SIG-M5 (cell line): ENCODE data around the gene CEP131.
"Not testable (repeated sequence)": the region's sequence is repeated elsewhere in the genome, so short reads cannot be mapped to it uniquely, and the experiment has no call there.

Experiments used
- DNase-seq: peaks from one replicate; lab custom pipeline; 2025; lab: John Stamatoyannopoulos, UW

CEP131 gene

DNA sequence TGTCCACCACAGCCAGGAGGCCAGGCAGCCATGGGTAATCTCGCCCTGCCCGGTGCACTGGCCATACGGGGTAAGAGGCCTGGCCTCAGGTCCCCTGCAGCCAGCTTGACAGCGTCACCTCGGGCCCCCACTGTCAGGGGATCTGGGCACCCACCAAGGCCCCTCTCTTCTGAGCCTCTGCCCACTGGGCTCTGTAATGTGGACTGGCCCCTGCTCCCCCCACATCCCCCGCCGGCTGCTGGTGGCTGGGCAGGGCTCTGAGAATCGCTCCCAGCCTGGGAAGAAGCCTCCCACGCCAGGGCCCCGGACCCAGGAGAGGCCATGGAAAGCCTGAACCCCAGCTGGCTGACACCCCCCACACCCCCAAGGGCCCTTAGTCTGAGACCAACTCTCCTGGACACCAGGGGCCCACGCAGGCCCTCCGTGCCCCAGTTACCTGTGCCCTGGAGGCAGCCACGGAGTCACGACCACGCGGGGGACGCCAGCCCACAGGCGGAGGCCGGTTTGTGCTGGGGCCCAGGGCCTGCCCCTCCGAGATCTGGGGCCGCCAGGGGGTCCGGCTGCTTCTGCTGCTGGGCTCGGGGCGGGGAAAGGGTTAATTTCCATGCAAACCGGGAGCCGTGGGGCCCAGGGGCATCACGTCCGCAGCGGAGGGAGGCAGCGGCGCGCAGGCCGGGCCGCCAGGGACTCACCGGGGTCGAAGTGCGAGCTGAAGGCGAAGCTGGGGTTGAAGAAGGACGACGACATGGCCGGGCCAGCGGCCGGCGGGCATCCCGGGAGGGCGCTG lies 57.3 kb downstream of the CEP131 start, which contains the start of gene PVALEF:
PVALEF (plus strand) TSS at position 262 of the 787 bp plus-strand sequence. CDS start 15,720 bp downstream, outside the sequence.
- DNase-seq = no peak

DNA sequence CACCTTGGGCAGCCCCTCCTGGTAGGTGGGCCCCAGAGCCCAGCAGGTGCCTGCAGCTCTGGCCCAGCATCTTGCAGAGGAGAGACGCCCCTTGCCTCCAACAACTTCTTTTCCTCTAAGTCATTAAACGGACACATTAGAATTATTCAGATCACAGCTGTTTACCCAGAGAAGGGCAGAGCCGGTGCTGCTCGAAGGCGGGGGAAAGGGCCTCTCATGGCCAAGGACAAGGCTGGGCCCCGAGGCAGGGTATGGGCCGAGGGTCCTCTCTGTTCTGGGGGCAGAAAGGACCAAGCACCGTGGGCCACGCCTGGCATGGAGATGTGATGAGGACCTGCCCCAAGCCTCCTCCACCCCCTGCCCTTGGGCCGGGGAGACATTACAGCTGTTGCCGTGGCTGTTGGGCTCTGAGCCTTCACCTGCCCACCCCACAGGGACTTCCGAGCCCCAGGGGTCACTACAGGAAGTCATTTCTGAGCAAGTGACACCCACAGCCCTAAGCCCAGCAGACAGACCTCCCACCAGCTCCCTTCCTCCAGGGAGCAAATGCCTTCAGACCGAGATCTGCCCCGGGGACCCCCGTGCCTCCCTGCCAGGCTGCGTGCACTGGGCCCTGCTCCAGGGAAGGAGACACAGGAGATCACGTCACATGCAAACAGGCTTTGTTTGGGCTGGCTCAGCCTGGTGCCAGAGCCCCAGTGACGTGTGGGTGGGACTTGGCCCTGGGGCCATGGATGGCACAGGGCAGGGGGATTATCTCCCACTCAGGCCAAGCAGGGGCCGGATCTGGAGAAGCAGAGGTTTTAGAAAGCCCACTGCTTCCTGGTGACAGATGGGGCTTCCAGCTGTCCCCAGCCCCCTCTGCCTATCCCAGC lies 58.2 kb downstream of the CEP131 start:
- DNase-seq = no peak

DNA sequence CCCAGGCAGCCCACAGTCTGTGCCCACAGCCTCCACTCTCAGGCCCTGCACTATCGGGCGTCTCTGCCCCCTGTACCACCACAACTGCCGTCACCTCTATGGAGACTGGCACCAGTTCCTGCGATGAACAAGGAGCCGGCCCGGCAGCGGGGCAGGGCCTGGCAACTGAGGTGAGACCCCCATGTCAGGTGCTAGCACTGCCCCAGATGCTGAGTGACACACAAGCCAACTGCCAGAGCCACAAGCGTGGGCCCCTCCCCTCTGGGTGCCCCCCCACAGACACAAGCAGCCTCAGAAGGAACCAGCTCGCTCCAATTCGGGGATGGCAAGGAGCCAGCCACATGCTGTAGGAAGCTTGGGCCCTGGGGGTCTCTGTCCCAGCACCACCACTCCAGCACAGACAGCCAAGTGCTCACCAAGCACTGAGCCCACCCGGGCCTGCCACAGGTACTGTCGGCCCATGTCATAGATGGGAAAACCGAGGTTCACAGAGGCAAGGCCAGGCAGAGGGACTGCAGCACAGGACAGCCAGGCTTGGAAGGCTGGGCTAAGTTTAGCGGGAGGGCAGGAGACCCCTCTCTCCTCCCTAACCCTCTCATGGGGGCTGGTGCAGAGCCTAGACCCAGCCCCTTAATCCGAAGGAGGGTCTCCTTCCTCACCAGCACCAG lies 58.9 kb downstream of the CEP131 start:
- no peak for DNase-seq

DNA sequence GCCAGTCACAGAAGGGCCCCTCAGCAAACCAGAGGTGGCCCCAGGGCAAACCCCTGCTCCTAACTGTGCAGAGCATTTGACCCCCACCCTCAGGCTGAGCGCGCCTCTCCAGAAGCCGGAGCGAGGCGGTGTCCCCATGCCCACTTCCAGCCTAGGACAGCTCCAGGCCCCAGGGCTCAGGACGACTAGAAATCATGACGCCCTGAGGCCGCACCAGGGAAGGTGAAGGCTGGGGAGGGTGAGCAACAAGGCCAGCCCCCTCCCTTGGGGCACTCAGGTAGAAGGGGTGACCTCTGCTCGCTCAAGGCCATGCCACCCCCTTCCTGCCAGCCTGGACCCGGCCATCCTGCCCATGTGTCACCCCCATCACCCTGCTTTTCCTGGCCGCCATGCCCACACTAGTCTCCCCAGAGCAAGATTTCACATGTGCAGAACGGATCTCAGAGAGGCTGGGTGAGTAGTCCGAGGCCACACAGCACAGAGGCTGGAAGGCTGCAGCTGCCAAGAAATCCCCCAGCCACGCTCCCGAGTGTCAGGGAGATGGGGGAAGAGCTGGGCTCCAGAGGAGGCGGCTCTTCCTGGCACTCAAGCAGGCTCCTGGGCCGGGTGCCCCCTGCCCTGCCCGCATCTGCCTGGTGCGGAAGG lies 59.6 kb downstream of the CEP131 start:
- DNase-seq = no peak

DNA sequence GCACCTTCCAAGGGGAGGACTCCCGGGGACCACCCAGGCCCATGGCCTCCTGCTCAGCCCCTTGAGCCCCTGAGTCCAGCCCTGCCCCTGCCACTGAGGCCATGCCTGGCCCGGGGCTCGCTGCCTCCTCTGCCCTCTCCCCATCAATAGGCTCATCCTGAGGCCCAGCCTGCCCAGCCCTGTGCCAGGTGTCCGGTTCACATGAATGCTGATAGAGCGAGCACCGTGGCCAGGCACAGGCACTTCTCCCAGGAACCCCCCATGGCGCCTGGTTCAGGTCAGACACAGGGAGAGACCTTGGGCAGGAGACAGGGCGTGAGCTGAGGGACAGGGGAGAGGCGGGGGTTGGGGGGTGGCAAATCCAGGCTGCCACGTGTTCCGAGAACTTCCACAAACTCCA lies 60.3 kb downstream of the CEP131 start:
- no peak for DNase-seq

DNA sequence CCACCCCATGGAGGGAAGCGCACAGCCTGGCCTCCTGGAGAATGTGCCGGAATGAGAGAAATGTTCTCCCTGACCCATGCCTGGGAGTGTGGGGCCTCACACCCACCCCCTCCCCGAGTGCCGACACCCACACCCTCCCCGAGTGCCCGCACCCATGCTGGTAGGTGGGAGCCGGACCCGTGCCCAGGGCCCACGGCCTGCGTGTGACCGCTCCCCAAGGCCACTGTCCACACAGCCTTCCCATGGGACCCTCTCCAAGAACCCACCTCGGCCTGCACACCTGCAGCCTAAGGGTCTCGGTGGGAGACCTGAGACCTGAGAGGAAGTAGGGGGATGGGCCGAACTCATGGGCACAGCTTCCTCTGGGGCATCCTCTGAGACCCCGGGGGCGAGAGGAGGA lies 60.8 kb downstream of the CEP131 start:
- DNase-seq = no peak

DNA sequence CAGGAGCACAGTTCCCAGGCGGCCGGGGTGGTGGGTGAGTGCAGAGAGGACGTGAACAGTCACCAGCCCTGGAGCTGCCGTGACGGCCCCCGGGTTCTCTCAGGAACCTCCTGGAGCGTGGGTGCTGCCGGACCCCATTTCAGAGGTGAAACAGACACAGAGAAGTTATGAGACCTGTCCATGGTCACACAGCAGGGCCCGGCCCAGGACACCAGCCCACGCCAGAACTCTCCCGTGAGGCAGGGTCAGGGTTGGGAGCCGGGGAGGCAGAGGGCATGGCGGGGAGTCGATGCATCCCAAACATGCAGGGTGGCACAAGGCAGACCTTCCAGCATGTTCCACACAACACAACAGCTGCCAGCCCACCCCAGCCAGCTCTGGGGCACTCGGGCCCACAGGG lies 61.2 kb downstream of the CEP131 start:
- no peak for DNase-seq

DNA sequence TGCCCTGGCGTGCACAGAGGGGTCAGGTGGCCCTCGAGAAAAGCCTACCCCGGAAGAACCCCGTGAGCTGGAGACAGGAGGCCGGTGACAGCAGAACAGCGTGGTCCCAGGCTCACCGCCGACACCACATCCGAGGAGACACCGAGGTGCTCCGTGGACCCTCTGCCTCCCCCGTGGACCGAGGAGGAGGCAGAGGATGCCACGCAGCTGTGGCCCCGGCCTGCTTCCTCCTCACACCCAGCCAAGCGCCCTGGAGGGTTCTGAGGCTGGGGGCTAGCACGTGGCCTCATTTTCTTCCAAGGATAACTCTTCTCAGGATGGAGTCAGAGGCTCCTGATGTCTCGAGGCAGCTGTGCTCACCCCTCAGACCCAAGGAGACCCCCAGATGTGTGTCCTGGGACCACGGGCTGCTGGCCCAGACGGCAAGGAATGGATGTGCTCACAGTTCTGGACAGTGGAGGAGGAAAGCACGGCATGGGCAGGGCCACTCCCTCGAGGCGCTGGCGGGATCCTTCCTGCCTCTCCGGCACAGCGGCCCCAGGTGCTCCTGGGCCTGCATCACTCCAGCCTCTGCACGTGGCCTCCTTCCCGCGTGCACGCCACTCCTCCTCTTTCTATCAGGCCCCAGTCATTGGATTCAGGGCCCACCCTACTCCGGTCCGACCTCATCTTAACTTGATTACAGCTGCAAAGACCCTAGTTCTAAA lies 61.9 kb downstream of the CEP131 start:
- no peak for DNase-seq

DNA sequence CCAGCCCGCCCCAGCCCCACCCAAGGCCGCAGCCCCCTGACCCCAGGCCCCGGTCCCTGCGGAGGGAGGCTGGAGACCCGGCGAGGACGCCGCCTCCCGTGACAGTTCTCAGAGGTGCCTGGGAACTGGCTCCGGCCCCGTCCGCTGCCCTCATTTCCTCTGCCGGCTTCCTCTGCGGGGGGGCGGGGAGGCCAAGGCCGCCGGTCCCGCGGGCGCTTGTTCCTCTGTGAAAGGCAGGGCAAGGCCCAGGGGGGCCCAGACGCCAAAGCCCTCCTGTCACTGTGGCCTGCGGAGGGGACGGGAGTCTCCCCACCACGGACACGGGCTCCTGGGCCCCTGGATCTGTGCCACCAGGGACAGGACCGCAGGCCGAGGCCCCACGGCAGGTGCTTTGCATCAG lies 62.5 kb downstream of the CEP131 start:
- DNase-seq = no peak

DNA sequence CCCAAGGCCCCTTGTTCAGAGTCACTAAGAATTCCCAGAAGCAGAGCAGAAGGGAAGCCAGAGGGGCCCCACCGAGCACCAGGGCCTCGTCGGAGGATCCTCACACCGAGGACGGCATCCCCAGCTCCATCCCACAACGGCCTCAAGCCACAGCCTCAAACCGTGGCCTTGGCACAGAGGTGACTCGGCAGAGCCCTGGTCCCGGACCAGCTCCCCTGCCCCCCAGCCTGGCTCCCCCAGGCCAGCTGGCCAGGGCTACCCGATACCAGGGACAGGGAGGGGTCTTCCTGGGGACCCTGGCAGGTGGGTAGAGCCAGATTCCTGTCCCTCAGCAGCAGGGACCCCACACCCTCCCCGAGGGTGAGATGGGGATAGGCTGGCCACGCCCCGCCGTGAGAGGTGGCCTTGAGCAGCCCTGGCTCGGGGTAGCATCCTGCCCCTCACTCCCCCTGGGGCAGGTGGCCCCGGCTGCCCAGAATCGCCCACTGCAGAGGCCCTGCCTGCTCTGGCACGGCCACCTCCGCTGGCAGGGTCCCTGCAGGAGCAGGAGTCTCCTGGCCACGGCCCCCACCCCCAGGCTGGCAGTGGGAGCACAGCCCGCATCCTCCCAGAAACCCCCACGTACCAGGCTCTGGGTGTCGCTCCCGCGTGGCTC lies 63.0 kb downstream of the CEP131 start:
- DNase-seq = no peak

DNA sequence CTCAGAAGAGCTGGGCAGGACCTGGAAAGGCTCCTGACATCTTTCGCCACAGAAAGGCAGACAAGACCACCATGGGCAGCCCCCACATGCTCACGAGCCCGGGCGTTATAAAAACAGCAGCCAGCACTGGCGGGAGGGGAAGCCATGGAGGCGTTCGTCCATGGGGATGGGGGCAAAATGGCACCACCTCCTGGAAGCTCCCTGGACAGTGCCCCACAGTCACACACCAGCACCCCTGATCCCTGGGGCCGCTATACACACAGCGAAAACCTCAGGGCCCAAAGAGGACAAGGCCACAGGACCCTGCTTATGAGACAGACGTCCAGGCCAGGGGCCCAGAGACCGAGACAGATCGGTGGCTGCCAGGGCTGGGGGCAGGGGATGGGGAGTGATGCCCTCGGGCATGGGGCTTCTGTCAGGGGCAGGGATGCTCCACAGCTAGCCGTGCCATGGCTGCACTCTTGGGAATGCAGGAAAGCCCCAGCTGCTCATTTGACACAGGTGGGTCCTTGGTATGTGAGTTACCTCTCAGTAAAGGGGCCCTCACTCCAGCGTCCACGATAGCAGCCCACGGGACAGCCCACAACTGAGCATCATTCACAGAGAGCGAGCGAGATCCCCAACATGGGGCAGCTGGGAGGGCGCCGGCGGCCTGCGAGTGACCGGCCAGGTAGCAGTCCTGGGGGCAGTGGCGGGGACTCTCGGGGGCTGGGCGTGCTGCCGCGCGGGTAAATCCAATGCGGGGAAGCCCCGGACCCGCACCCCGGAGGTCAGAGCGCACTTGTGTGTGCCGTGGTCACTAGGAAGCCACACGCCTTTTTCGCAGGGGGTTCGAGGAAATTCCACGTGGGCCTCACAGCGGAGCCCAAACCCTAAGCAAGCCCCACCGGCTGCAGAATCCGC lies 63.8 kb downstream of the CEP131 start:
- DNase-seq = no peak

DNA sequence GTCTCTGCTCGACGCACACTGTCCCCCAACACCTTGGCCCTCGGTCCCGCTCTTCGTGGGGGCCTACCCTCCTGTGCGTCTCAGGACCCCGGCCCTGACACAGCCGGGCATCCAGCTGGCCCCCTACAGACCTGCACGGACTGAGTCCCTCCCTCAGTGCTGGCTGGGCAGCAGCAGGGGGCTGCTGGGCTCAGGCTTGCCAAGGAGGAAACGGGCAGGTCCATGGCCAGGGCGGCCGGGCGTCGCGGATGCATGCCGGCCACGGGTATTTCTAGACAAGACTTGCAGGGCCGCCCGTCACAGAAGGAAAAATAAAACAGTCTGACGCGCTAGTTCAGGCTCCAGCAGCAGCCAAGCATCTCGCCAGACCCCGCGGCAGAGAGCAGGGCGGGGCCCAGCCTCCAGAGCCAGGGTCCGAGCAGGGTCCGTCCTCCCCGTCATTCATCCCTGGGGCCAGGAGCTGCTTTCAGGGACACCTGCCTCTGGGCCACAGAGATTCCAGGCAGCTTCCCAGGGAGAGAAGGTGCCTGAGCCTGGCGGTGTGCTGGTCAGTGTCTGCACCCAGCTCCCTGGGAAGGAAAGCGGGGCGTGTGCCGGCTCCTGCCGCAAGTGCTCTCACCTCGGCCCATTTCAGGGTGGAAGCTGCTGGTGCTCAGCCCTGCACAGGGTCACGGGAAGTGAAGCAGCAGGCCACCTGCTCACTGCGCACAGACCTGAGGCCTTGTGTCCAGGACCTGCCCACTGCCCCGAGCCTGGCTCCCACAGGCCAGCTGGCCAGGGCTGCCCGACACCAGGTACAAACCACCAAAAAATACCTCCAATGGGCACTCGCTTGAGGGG lies 64.7 kb downstream of the CEP131 start:
- DNase-seq = no peak

DNA sequence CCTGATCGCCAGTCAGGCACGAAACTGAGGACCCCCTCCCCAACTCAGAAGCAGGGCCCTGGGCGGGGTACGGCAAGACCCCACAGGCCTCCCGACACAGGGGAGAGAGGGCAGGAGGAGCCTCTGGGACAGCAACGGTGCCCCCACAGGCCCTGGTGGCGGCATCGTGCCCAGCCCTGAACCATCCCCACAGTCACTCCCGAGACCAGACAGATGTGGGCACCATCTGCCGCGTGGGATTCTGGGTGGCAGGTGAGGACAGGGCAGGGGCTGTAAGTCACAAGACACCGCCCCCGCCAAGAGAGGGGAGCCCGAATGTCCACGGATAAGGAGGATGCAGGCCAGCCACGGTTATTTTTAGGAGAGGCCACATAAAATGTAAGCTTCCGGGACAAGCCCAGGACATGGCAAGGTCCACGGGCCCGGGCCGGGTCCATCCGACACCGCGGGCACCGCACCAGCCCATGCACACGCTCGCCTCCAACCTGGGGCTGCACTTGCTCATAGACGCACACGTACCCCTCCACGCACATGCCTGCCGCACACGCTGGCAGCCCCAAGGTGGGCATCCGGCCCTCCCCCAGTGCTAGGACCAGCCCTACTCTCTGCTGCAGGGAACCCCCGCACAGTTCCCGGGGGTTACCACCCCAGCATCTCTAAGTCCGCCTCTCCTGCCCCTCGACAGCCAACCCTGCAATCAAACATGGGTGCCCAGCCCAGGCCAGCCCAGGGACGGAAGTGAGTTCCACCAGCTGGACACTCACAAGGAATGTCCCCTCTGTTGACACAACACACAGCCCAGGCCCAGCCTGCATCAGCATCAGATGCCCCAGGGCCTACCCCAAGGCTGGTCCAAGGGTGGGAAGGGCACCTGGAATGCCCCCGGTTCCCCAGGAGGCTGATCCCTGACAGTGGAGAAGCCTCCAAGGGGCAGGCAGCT lies 65.6 kb downstream of the CEP131 start:
- no peak for DNase-seq

DNA sequence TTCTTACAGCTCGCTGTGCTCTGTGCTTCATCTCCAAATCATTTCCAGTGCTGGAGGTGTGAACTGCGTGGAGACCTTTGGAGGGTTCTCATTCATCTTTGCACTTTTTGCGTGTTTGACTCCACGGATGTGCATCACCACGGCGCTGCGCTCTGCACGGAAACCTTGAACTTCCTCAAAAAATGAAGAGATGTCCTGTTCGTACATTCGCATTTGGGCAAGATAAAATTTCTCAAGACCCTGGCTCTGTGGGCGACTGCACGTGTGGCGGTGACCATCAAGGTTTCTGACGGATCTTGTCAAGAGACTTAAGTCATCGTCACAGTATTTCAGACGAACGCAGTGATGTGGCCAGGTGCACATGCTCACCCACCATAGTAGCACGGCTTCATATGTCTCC lies 67.8 kb downstream of the CEP131 start:
- no peak for DNase-seq

DNA sequence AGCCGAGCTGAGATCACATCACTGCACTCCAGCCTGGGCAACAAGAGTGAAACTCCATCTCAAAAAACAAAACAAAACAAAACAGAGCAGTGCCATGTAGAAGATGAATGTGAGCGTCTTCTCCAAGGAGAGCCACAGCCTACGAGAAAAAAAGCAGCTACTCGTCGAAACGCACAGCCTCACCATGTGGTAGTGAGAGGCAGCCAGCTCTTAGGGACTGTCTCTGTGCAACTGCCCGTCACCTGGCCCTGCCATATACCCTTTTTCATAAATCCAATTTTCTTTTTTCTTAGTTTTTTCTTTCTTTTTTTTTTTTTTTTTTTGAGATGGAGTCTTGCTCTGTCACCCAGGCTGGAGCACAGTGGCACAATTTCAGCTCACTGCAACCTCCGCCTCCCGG lies 68.7 kb downstream of the CEP131 start:
- DNase-seq = not testable (repeated sequence)

DNA sequence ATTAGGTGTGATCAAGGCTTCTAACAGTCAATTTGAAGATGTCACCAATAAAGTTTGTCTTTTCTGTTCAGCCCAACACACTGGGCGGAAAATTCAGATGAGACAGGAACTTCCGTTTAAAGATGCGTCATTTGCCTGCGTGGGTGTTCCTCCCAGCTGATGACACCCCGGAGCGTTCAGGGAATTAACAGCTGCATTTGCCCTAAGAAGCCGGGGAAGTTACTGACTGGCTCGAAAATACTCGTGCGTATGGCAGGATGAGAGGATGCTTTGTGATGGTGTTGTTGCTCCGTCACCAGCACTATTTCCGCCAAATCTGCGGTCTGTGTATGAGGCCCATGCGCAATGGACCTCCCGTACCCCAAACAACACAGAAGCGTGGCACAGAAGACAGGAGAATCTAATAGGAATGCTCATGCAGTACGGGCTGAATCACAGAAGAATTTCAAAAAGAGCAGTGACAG lies 69.4 kb downstream of the CEP131 start:
- no peak for DNase-seq

DNA sequence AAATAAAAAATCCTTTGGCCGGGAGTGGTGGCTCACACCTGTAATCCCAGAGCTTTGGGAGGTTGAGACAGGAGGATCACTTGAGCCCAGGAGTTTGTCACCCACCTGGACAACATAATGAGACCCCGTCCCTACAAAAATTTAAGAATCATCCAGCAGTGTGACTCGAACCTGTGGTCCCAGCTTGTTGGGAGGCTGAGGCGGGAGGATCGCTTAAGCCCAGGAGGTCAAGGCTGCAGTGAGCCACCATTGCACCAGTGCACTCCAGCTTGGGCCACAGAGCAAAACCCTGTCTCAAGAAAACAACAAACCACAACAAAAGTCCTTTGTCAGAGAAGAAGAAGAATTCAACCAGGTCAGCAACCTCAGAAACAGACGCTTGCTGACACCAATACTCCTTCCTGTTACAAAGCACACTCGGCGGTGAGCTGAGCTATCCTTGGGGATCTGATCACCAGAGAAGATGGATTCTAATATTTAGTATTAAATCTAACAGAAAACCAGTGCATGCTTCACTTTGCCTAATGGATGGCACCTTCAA lies 70.4 kb downstream of the CEP131 start:
- no peak for DNase-seq
